Thyroid gland (tissue), 4 donors: ENCODE results near the gene PPP1CB.

Experiments
- POLR2A ChIP-seq, 2 donors: fragments of 450-650 bp; IDR thresholded peaks; one replicate each; pipeline ENCODE4 v1.6.1; 2017; ENCODE audit warnings: antibody characterized with exemption in 2 of 2, mild to moderate bottlenecking in 2 of 2, moderate library complexity in 1 of 2
- TF ChIP-seq, protein P1 (sequence below), 6 experiments: fragments of 200-600 bp in 3 of 6; fragments of 450-650 bp in 3 of 6; sonication (generic) in 3 of 6; IDR thresholded peaks; one replicate each; pipeline ENCODE4 v1.5.1; 2016 to 2019; ENCODE audit warnings: antibody characterized with exemption in 6 of 6, mild to moderate bottlenecking in 2 of 6, inconsistent platforms in 1 of 6, moderate library complexity in 1 of 6

DNA sequence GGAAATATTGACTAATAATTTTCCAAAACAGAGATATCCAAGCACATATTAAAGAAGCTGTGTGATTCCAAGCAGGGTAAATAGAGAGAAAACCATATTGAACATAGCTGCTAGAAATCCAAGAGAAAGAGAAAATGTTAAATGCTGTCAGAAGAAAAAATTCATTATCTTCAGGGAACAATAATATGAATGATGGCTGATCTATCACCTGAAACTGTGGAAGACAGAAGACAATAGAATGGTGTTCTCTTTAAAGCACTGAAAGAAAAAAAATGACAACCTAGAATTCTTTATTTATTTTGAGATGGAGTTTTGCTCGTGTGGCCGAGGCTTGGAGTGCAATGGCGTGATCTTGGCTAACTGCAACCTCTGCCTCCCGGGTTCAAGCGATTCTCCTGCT, 17.3 kb downstream of the PPP1CB start:
- TF ChIP-seq, protein P1, sequence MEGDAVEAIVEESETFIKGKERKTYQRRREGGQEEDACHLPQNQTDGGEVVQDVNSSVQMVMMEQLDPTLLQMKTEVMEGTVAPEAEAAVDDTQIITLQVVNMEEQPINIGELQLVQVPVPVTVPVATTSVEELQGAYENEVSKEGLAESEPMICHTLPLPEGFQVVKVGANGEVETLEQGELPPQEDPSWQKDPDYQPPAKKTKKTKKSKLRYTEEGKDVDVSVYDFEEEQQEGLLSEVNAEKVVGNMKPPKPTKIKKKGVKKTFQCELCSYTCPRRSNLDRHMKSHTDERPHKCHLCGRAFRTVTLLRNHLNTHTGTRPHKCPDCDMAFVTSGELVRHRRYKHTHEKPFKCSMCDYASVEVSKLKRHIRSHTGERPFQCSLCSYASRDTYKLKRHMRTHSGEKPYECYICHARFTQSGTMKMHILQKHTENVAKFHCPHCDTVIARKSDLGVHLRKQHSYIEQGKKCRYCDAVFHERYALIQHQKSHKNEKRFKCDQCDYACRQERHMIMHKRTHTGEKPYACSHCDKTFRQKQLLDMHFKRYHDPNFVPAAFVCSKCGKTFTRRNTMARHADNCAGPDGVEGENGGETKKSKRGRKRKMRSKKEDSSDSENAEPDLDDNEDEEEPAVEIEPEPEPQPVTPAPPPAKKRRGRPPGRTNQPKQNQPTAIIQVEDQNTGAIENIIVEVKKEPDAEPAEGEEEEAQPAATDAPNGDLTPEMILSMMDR (IDR thresholded peaks at IDR 0.05): no peak
- no peak for TF ChIP-seq POLR2A (IDR thresholded peaks at IDR 0.05)
